ENCODE results near the gene PPP3CA.
A peak's percentile ranks its signal among the peaks of the same experiment; 100 is the strongest.

PPP3CA gene

DNA sequence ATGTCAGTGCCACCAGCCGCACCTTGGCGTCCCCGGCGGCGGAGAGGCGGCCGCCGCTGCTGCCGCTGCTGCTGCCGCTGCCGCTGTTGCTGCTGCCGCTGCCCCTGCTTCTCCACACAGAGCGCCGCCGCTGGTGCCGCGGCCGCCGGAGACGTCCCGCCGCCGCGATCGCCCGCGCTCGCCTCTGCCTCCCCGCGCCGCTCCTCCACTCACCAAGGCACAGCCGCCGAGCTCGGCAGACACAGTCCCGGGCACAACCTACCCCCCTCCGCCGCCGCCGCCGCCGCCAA lies at the start of gene PPP3CA:
TSS of gene PPP3CA (minus strand) at position 260 of the 290 bp plus-strand sequence.
- Histone ChIP-seq H3K4me3 (ENCODE audit: low read length) (peak within 1 kb of the TSS; percentile 96), H3K36me3 (ENCODE audit: control insufficient read depth, insufficient read depth, low read length) (no peaks in the 10 kb centered on the region), H3K9me3 (ENCODE audit: control insufficient read depth, insufficient read depth, low read length) (no peaks in the 10 kb centered on the region), H3K4me1 (ENCODE audit: control insufficient read depth, insufficient read depth, low read length) (no peaks in the 10 kb centered on the region), H3K27ac (ENCODE audit: low read length) (no peak within 1 kb of the TSS), H3K27me3 (ENCODE audit: control insufficient read depth, insufficient read depth, low read length) (no peaks in the 10 kb centered on the region)
- WGBS (ENCODE audit: insufficient coverage, insufficient read length): no CpG with 5 or more reads among the region's 41 CpGs
- DNase-seq (ENCODE audit: low read depth, low spot score): no peak

DNA sequence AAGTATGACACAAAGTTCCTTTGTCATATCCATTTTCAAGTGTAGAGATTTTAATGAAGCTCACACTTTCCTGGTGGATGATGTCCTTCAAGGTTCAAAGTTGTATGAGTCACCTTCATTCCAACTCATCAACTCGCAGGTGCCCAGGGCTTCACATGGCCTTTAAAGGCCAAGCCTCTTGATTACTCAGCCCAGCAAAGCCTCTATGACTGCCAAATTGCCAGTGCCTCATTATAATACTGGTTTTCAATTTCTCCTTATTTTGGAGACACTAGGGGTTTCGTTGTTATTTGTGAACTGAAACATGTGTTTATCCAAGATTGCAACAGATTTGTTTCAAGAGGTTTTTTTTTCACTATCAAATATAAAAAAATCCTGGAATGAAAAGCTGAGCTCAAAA lies 45.9 kb upstream of the PPP3CA start:
- Histone ChIP-seq H3K4me1 (ENCODE audit: control insufficient read depth, insufficient read depth, low read length) (no peaks in the 10 kb centered on the region), H3K27ac (ENCODE audit: low read length) (no peak overlapping the region), H3K27me3 (ENCODE audit: control insufficient read depth, insufficient read depth, low read length) (no peaks in the 10 kb centered on the region), H3K36me3 (ENCODE audit: control insufficient read depth, insufficient read depth, low read length) (no peaks in the 10 kb centered on the region), H3K9me3 (ENCODE audit: control insufficient read depth, insufficient read depth, low read length) (no peaks in the 10 kb centered on the region), H3K4me3 (ENCODE audit: low read length) (no peak overlapping the region)
- no peak for DNase-seq (ENCODE audit: low read depth, low spot score)
- WGBS (ENCODE audit: insufficient coverage, insufficient read length): no CpG with 5 or more reads among the region's 2 CpGs

DNA sequence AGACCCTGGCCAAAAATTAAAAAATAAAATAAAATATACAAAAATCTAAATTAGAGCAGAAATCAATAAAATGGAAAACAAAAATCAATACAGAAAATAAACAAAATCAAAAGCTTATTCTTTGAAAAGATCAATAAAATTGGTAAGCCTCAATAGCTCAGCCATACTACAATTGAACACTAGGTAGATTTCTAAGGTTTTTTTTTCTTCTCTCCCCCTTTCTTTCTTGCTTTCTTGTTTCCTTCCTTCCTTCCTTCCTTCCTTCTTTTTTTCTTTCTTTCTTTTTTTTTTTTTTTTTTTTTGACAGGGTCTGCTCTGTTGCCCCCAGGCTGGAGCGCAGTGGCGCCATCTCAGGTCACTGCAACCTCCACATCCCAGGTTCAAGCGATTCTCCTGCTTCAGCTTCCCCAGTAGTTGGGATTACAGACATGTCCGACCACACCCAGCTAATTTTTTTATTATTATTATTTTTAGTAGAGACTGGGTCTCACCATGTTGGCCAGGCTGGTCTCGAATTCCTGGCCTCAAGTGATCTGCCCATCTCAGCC lies 23.4 kb upstream of the PPP3CA start:
- no peak for DNase-seq (ENCODE audit: low read depth, low spot score)
- no CpG with 5 or more reads among the region's 5 CpGs for WGBS (ENCODE audit: insufficient coverage, insufficient read length)
- H3K27me3 ChIP-seq (ENCODE audit: control insufficient read depth, insufficient read depth, low read length): no peaks in the 10 kb centered on the region
- H3K4me3 ChIP-seq (ENCODE audit: low read length): no peak overlapping the region
- H3K4me1 ChIP-seq (ENCODE audit: control insufficient read depth, insufficient read depth, low read length): no peaks in the 10 kb centered on the region
- no peak overlapping the region for H3K27ac ChIP-seq (ENCODE audit: low read length)
- H3K36me3 ChIP-seq (ENCODE audit: control insufficient read depth, insufficient read depth, low read length): no peaks in the 10 kb centered on the region
- H3K9me3 ChIP-seq (ENCODE audit: control insufficient read depth, insufficient read depth, low read length): no peaks in the 10 kb centered on the region

DNA sequence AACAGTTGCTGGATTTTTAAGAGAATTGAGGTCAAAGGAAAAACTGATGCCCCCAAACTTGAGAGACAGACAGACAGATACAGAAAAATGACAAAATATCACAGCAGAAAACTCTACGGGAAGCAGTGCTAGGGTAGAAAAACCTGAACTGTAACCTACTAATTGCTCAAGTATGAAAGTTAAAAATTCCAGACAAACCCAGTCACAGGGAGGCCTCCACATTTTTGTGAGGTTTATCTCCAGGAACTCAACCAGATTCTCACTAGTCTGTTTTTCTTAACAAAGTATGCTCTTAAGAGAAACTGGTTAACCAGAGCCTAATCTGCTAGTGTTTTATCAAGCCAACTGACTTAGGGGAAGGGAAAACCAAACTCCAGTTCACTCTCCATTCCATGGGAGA lies 19.9 kb upstream of the PPP3CA start:
- Histone ChIP-seq H3K27ac (ENCODE audit: low read length) (no peak overlapping the region), H3K4me3 (ENCODE audit: low read length) (no peak overlapping the region), H3K27me3 (ENCODE audit: control insufficient read depth, insufficient read depth, low read length) (no peaks in the 10 kb centered on the region), H3K36me3 (ENCODE audit: control insufficient read depth, insufficient read depth, low read length) (no peaks in the 10 kb centered on the region), H3K9me3 (ENCODE audit: control insufficient read depth, insufficient read depth, low read length) (no peaks in the 10 kb centered on the region), H3K4me1 (ENCODE audit: control insufficient read depth, insufficient read depth, low read length) (no peaks in the 10 kb centered on the region)
- no peak for DNase-seq (ENCODE audit: low read depth, low spot score)
- WGBS (ENCODE audit: insufficient coverage, insufficient read length): no CpG with 5 or more reads among the region's 1 CpG

DNA sequence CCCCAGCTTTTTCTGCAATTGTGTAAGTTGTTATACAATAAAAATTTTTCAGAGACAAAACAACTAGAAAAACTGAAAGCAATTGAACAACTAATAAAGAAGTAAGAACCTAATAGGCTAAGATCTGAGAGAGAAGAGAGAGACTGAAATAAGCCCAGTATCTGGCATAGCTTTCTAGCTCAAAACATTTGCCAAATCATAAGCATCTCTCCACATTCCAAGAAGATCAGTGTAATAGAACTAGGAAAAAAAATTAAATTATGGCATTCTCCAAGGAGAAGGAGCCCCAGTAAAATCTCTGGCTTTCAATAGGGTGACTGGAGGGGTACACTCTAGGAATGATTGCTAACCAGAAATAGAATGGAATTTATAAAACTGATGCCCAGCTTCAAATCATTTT lies 19.0 kb upstream of the PPP3CA start:
- H3K27me3 ChIP-seq (ENCODE audit: control insufficient read depth, insufficient read depth, low read length): no peaks in the 10 kb centered on the region
- H3K4me1 ChIP-seq (ENCODE audit: control insufficient read depth, insufficient read depth, low read length): no peaks in the 10 kb centered on the region
- H3K4me3 ChIP-seq (ENCODE audit: low read length): no peak overlapping the region
- no peaks in the 10 kb centered on the region for H3K36me3 ChIP-seq (ENCODE audit: control insufficient read depth, insufficient read depth, low read length)
- no peak for DNase-seq (ENCODE audit: low read depth, low spot score)
- H3K27ac ChIP-seq (ENCODE audit: low read length): no peak overlapping the region
- H3K9me3 ChIP-seq (ENCODE audit: control insufficient read depth, insufficient read depth, low read length): no peaks in the 10 kb centered on the region

DNA sequence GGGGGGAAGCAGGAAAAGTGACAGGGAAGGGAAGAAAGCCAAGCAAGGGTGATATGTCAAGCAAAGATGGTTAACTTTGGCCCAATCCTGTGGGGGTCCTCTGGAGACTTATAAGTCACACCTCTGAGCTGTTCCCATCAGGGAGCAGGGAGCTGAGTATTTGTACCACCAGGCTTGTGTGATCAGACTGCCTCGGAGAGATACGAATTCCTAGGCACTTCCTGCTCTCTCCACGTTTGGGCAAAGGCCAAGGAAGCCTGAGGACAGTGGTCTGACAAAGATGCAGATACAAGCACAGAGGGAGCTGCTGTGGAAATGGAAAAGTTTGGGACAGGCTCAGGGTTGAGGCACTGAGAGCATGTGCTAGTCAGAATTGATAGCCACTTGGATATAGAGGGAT lies 10.4 kb upstream of the PPP3CA start:
- Histone ChIP-seq H3K4me1 (ENCODE audit: control insufficient read depth, insufficient read depth, low read length) (no peaks in the 10 kb centered on the region), H3K9me3 (ENCODE audit: control insufficient read depth, insufficient read depth, low read length) (no peaks in the 10 kb centered on the region), H3K4me3 (ENCODE audit: low read length) (no peak overlapping the region), H3K27me3 (ENCODE audit: control insufficient read depth, insufficient read depth, low read length) (no peaks in the 10 kb centered on the region), H3K36me3 (ENCODE audit: control insufficient read depth, insufficient read depth, low read length) (no peaks in the 10 kb centered on the region), H3K27ac (ENCODE audit: low read length) (no peak overlapping the region)
- no CpG with 5 or more reads among the region's 3 CpGs for WGBS (ENCODE audit: insufficient coverage, insufficient read length)
- no peak for DNase-seq (ENCODE audit: low read depth, low spot score)

DNA sequence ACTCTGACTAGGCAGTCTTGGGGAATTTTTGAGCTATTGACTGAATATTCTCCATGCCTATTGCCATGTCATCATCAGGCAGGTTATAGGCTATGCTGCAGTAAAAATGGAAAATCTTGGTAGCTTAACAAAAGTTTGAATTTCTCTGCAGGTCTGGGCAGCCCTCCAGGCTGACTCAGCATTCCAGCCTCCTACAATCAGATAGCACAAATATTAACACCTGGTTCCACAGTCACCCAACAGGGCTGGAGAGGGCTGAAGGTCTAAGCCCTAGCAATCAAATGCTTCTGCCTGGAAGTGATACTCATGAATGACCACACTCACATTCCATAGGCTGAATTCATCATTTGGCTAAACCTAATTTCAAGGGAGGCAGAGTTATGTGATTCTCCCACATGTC lies 9.6 kb upstream of the PPP3CA start:
- no peaks in the 10 kb centered on the region for H3K4me1 ChIP-seq (ENCODE audit: control insufficient read depth, insufficient read depth, low read length)
- no peaks in the 10 kb centered on the region for H3K27me3 ChIP-seq (ENCODE audit: control insufficient read depth, insufficient read depth, low read length)
- no peak overlapping the region for H3K4me3 ChIP-seq (ENCODE audit: low read length)
- no peaks in the 10 kb centered on the region for H3K9me3 ChIP-seq (ENCODE audit: control insufficient read depth, insufficient read depth, low read length)
- H3K27ac ChIP-seq (ENCODE audit: low read length): no peak overlapping the region
- no peaks in the 10 kb centered on the region for H3K36me3 ChIP-seq (ENCODE audit: control insufficient read depth, insufficient read depth, low read length)
- DNase-seq (ENCODE audit: low read depth, low spot score): no peak

DNA sequence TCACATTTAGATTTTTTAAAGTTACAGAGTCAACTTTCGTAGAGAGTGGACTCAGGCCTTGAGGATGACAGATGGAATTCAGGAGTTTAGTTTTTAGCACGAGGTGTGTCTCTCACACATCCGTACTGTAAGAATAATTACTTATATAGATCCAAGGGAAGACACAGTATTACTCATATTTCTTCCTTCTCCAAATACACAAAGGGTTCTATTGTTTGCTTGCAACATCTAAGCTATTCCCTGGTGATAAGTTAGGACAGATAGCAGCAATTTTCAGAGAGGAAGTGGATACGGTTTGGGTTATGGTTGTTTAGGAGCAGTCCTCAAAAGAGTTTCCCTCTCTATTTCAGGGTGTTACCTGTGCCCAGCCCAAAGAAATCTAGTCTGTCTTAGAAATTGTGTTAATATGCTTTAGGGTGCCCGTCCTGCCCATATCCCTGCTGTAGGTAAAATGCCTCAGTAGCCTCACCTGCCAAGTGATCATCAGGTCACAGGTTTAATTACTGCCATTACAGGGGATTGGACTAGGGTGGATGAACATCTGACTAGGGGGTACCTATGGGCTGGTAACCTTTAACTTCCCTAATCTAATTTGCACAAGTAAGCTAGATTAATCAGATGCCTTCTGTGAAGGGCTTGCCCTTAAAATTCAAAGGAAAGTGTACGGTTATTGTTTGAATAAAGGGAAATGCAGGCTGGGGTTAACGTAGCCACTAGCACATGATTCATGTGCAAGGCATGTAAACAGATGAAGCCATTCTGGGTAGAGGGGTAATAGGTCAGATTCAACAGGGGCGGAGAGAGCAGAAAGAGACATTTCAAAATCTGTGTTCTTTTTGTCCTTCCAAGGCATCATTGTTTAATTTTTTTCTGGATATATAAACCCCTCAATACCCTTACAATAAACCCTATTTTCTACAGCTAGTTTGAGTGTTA lies 8.7 kb upstream of the PPP3CA start:
- no peak for DNase-seq (ENCODE audit: low read depth, low spot score)
- H3K27ac ChIP-seq (ENCODE audit: low read length): no peak overlapping the region
- no CpG with 5 or more reads among the region's 8 CpGs for WGBS (ENCODE audit: insufficient coverage, insufficient read length)
- no peak overlapping the region for H3K4me3 ChIP-seq (ENCODE audit: low read length)
- H3K9me3 ChIP-seq (ENCODE audit: control insufficient read depth, insufficient read depth, low read length): no peaks in the 10 kb centered on the region
- H3K27me3 ChIP-seq (ENCODE audit: control insufficient read depth, insufficient read depth, low read length): no peaks in the 10 kb centered on the region
- no peaks in the 10 kb centered on the region for H3K4me1 ChIP-seq (ENCODE audit: control insufficient read depth, insufficient read depth, low read length)
- no peaks in the 10 kb centered on the region for H3K36me3 ChIP-seq (ENCODE audit: control insufficient read depth, insufficient read depth, low read length)

DNA sequence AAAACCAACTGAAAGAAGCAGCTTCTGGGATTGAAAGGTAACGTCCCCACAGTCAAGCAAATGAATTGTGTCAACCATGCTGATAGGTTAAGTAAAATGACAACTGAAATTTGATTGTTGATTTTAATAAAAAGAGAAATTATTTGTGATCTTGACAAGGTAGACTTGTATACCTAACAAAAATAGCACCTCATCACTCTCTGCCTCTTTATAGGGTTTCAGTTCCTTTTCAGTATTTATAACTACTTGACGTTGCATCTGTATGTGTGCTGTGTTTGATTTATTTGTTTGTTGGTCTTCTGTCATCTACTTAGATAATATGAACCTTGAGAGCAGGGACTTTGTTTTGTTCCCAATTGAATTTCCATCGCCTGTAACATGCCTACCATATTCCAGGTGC lies 7.9 kb upstream of the PPP3CA start:
- H3K27ac ChIP-seq (ENCODE audit: low read length): no peak overlapping the region
- no CpG with 5 or more reads among the region's 3 CpGs for WGBS (ENCODE audit: insufficient coverage, insufficient read length)
- no peaks in the 10 kb centered on the region for H3K27me3 ChIP-seq (ENCODE audit: control insufficient read depth, insufficient read depth, low read length)
- no peaks in the 10 kb centered on the region for H3K9me3 ChIP-seq (ENCODE audit: control insufficient read depth, insufficient read depth, low read length)
- no peaks in the 10 kb centered on the region for H3K36me3 ChIP-seq (ENCODE audit: control insufficient read depth, insufficient read depth, low read length)
- H3K4me3 ChIP-seq (ENCODE audit: low read length): no peak overlapping the region
- no peaks in the 10 kb centered on the region for H3K4me1 ChIP-seq (ENCODE audit: control insufficient read depth, insufficient read depth, low read length)
- no peak for DNase-seq (ENCODE audit: low read depth, low spot score)

DNA sequence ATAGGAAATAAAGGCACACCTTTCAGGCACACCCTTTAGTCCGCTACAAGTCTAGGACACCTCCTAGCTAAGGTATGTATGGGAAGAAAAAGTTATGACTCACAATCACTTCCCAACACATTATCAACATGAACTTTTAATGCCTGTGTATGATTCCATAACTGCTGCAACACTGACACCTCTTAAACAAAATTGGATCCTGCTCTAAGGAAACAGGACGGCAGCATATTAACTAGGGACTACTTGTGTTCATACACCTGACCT lies 2.4 kb upstream of the PPP3CA start:
- whole genome bisulfite sequencing (ENCODE audit: insufficient coverage, insufficient read length): no CpG with 5 or more reads among the region's 2 CpGs
- DNase-seq (ENCODE audit: low read depth, low spot score): no peak
- no peak overlapping the region for H3K27ac ChIP-seq (ENCODE audit: low read length)
- H3K4me3 ChIP-seq (ENCODE audit: low read length): no peak overlapping the region
- H3K4me1 ChIP-seq (ENCODE audit: control insufficient read depth, insufficient read depth, low read length): no peaks in the 10 kb centered on the region
- H3K9me3 ChIP-seq (ENCODE audit: control insufficient read depth, insufficient read depth, low read length): no peaks in the 10 kb centered on the region
- no peaks in the 10 kb centered on the region for H3K36me3 ChIP-seq (ENCODE audit: control insufficient read depth, insufficient read depth, low read length)
- no peaks in the 10 kb centered on the region for H3K27me3 ChIP-seq (ENCODE audit: control insufficient read depth, insufficient read depth, low read length)
